GM18868 (cell line): ENCODE measurements around the gene CHMP4B.

Experiments used
- ATAC-seq: cut with Tn5 transposase; IDR thresholded peaks from one replicate; pipeline ENCODE4 v1.9.1; 2021; ENCODE audit warnings: mild to moderate bottlenecking, moderate library complexity; ENCODE audit not compliant: unreplicated experiment

Gene CHMP4B

GRCh38 chr20:33837096-33837830 lies 26.1 kb downstream of the CHMP4B start:
- no peak for ATAC-seq

- ATAC-seq = no peak
Measured at GRCh38 chr20:33838035-33838864, 27.1 kb downstream of the CHMP4B start.

GRCh38 chr20:33839591-33839990 lies 28.4 kb downstream of the CHMP4B start:
- ATAC-seq = no peak

- no peak for ATAC-seq
Measured at GRCh38 chr20:33840160-33840559, 29.0 kb downstream of the CHMP4B start.

DNA sequence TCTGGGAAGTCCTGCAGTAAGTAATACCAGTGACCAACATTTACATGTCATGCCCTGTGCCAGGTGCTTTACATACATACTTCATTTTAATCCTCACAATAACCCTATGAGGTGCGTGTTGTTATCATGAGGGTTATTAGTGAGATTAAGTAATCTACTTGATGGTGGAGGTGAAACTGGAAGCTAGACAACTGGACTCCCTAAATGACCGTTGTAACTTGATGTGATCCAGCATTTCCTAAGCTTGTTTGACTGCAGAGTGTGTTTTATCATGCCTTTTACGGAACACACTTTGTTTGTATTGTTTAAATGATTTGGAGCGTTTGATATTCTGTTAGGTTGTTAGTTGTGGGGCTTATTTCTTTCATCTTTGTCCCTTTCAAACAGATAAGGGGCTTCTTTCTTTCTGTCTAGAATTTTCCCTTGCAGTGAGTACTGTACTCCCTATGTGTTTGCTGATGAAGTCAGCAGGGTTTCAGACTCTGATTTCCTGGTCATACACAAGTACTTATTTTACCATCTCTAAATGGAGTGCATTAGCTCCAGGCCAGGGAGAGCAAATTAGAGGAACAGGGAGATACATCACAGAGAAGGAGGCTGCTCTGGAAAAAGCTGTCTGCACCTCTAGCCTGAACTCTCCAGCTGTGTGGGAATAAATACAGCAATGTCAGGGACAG lies 29.7 kb downstream of the CHMP4B start:
- no peak for ATAC-seq

GRCh38 chr20:33841436-33841799 lies 30.3 kb downstream of the CHMP4B start:
- ATAC-seq = no peak

- ATAC-seq = no peak
Measured at GRCh38 chr20:33842346-33842745, 31.2 kb downstream of the CHMP4B start.

DNA sequence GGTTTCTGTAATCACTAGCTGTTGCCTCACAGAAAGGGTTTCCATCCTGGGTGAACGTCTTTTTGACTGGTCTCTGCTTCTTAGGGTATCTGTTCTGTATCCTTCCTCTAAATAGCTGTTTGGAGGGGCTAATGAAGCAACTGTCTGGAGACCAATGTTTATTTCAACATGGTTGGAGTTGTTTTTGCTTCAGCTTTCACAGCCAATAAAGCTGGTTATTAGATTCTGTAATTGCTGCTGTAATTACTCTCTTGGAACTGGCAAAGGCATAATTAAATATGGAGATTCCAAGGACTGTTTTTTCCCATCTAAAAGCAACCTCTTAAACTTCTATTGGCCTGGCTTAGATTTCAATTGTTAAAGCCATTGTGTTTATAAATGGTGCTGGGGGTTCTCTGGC lies 31.9 kb downstream of the CHMP4B start:
- no peak for ATAC-seq

GRCh38 chr20:33843854-33844253 lies 32.7 kb downstream of the CHMP4B start:
- ATAC-seq = peak; percentile 89

GRCh38 chr20:33846291-33846935 lies 35.3 kb downstream of the CHMP4B start:
- no peak for ATAC-seq

DNA sequence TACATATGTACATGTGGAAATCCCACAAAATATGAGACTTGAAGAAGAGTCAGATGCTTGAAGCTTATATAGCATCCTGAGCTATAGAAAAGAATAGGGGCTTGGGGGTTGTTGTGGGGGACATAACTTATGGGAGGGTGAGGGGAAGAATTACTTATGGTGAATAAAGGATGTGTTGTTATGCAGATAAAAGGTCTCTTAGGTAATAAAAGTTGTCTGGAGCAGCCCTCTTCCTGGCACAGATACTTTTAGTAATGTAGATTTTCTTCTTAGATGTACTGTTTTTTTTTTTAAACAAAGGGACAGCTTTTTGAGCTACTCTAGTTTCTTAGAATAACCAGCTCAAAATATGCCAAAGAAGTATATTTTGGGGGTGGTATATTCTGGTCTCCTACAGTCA lies 35.9 kb downstream of the CHMP4B start:
- ATAC-seq = no peak

DNA sequence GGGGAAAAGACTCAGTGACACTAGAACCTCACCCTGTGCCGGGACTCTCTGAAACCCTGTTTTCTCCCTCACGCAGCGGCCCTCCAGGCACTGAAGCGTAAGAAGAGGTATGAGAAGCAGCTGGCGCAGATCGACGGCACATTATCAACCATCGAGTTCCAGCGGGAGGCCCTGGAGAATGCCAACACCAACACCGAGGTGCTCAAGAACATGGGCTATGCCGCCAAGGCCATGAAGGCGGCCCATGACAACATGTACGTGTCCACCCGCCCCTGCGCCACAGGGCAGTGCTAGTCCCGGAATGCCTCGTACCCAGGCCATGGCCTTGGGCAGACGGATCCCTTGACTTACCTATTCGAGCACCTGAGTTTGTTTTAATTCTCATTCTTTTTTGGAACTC lies 37.2 kb downstream of the CHMP4B start:
- no peak for ATAC-seq

- ATAC-seq = no peak
Measured at GRCh38 chr20:33850159-33850558, 39.0 kb downstream of the CHMP4B start.

- ATAC-seq = no peak
Measured at GRCh38 chr20:33851842-33852466, 40.8 kb downstream of the CHMP4B start.

GRCh38 chr20:33852626-33853506 lies 41.7 kb downstream of the CHMP4B start:
- ATAC-seq = no peak

GRCh38 chr20:33853507-33853813 lies 42.3 kb downstream of the CHMP4B start:
- no peak for ATAC-seq

DNA sequence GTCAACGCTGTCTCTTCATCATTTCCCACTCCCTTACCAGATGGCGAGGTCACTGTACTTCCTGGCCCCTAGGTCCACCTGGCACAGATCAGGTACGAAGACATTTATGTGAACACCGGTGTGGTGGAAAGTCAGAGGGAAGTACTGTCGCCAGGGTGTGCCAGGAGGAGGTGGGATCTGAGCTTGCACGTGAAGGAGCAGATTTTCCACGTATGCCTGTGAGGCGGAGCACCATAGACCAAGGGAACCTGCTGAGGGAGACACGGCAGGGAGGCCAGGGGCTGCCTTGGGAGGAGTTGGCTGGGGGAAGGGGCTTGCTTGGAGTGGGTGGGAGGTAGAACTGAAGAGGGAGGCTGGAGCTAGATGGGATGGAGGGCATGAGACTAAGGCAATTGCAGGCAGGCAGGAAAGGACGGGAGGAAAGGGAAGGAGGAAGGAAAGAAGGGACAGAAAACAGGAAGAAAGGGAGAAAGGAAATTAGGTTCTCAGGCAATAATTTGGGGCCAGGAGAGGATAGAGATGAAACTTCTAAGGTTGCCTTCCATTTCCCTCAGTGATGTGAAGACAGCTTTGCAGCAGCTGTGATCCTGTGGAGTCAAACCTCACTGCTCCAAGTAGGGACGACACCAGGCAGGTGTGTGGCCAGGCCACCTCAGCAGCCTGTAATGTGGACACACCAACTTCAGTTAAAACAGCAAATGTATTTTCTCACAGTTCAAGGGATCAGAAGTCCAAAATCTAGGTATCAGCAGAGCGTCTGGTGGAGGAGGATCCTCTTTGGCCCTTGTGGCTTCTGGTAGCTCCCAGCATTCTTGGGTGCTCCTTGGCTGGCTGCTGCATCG lies 46.8 kb downstream of the CHMP4B start:
- ATAC-seq = no peak

GRCh38 chr20:33858666-33859065 lies 47.5 kb downstream of the CHMP4B start:
- no peak for ATAC-seq

GRCh38 chr20:33859157-33859695 lies 48.1 kb downstream of the CHMP4B start:
- ATAC-seq = peak; percentile 59
